Ovary (tissue), 9 donors: Measurements from ENCODE around the gene CADPS2. TPM values are rescaled to one million over a fixed set of nuclear protein-coding genes. Genes with fewer than 3 reads are reported as not detected.
"Not testable (repeated sequence)": the region's sequence is repeated elsewhere in the genome, so short reads cannot be mapped to it uniquely, and the experiment has no call there.

Experiments
- DNase-seq, 5 donors: peaks; one replicate each; pipeline ENCODE4 v3.0.0-alpha.2; 2019 to 2020
- H3K27ac ChIP-seq, 2 donors: fragments of 200-600 bp; one replicate each; pipeline versions ENCODE4 v1.5.1 to v1.8.0; 2019 to 2022
- H3K27me3 ChIP-seq: fragments of 200-600 bp; one replicate; pipeline ENCODE4 v1.8.0; 2022
- H3K36me3 ChIP-seq: fragments of 200-600 bp; sonication (generic); one replicate; pipeline ENCODE4 v1.5.1; 2019
- H3K4me1 ChIP-seq: one replicate; pipeline ENCODE4 v1.8.1; 2013; ENCODE audit warnings: mild to moderate bottlenecking, moderate library complexity; ENCODE audit not compliant: insufficient read depth
- H3K4me3 ChIP-seq: fragments of 200-600 bp; sonication (generic); one replicate; pipeline ENCODE4 v1.5.1; 2017
- H3K9me3 ChIP-seq, 2 donors: fragments of 200-600 bp in 1 of 2; sonication (generic) in 1 of 2; one replicate each; pipeline versions ENCODE4 v1.5.1 to v1.8.1; 2013 to 2019; ENCODE audit warnings: mild to moderate bottlenecking in 1 of 2, moderate library complexity in 1 of 2
- CTCF ChIP-seq, 3 donors: fragments of 450-650 bp in 2 of 3; fragments of 200-600 bp in 1 of 3; IDR thresholded peaks; one replicate each; pipeline versions ENCODE4 v1.5.1 to v1.8.0; 2016 to 2022; ENCODE audit warnings: antibody characterized with exemption in 3 of 3, mild to moderate bottlenecking in 1 of 3
- EP300 ChIP-seq: sonication (generic); formaldehyde crosslinking; IDR thresholded peaks from one replicate; pipeline ENCODE4 v1.6.1; 2017; ENCODE audit warnings: antibody characterized with exemption
- POLR2A ChIP-seq: fragments of 450-650 bp; IDR thresholded peaks from one replicate; pipeline ENCODE4 v1.6.1; 2017; ENCODE audit warnings: antibody characterized with exemption, mild to moderate bottlenecking, moderate library complexity
- WGBS, 3 donors: extraction: QIAGEN DNeasy Blood & Tissue Kit in 1 of 3; methylation state at CpG; one replicate each; pipeline versions ENCODE4 v1.1.5 to v1.1.7; 2013 to 2017; 5-methylcytosine and 5-hydroxymethylcytosine counted together
- intact Hi-C, 4 donors: fragments of 100-400 bp; cut with DNase I; formaldehyde crosslinking; loops; one replicate each; pipeline versions ENCODE4 v1.11.0 to v1.15.1; 2022 to 2023
- polyA plus RNA-seq, 2 donors: library from polyadenylated mRNA; stranded (reverse); fragments of 200-250 nt in 1 of 2; fragments of 350-450 nt in 1 of 2; fragmentation: Illumina TruSeq in 1 of 2; extraction: RNeasy Lipid Tissue Mini Kit (QIAGEN cat#74804) in 1 of 2; gene quantifications; one replicate each; pipeline ENCODE4 v1.2.3, GENCODE V29; 2013 to 2014
- total RNA-seq, 7 donors: library from RNA; depleted of rRNA in 2 of 7; stranded (reverse); fragments of >200 nt in 2 of 7; fragmentation: NEBNext Ultra II Directional in 3 of 7; extraction: Animal tissue kit (Norgen Biotek cat#: 25700) in 3 of 7; gene quantifications; one replicate each; pipeline versions ENCODE4 v1.1.0 to v1.2.4, GENCODE V29; 2016 to 2023
- donor health status: DM: no; HTN: no; CAD: no; lungs with moderate emphysema.
- donor health status: DM: no; HTN: no; CAD: no.
- donor health status: Bipolar disorder and iron deficiency.
- donor health status: DM: yes; HTN: yes; CAD: no.
- donor health status: DM: no; HTN: no; CAD: no.
- donor health status: DM: yes; HTN: yes; CAD: no.

The CADPS2 gene
- total and polyA plus RNA-seq, 9 donors = 10.1 to 26.7 (median 16.6) TPM

- Histone ChIP-seq H3K36me3 (no peaks in the 10 kb centered on the region), H3K9me3 (no peaks in the 10 kb centered on the region), H3K27ac (no peak overlapping the region), H3K4me1 (no peaks in the 10 kb centered on the region), H3K4me3 (no peak overlapping the region), H3K27me3 (no peaks in the 10 kb centered on the region)
- intact Hi-C loops = no loop called here
- TF ChIP-seq POLR2A (no peak), CTCF (IDR thresholded peaks at IDR 0.05) (no peak), EP300 (no peak)
- no peak for DNase-seq
- 73 to 79% (median 77%) methylated on average over 4 of the region's 4 CpGs for WGBS, 3 donors
These were observed 233.4 kb downstream of the CADPS2 start for GRCh38 chr7:122652876-122653275.

GRCh38 chr7:122651451-122651850, 234.8 kb downstream of the CADPS2 start:
- no peaks in the 10 kb centered on the region for H3K27me3 ChIP-seq
- H3K36me3 ChIP-seq = no peaks in the 10 kb centered on the region
- no peak for DNase-seq
- TF ChIP-seq CTCF (IDR thresholded peaks at IDR 0.05) = no peak
- no peak for TF ChIP-seq EP300
- TF ChIP-seq POLR2A = no peak
- H3K27ac ChIP-seq = no peak overlapping the region
- intact Hi-C loops = no loop called here
- H3K9me3 ChIP-seq = no peaks in the 10 kb centered on the region
- H3K4me1 ChIP-seq = no peaks in the 10 kb centered on the region
- 18 to 25% (median 23%) methylated on average over 2 of the region's 2 CpGs for WGBS, 3 donors
- H3K4me3 ChIP-seq = no peak overlapping the region

GRCh38 chr7:122643250-122643649, 243.0 kb downstream of the CADPS2 start:
- DNase-seq = no peak
- H3K27me3 ChIP-seq = no peaks in the 10 kb centered on the region
- no peaks in the 10 kb centered on the region for H3K9me3 ChIP-seq
- no peak overlapping the region for H3K4me3 ChIP-seq
- H3K27ac ChIP-seq = no peak overlapping the region
- WGBS, 3 donors = 73 to 86% (median 83%) methylated on average over 1 of the region's 1 CpG
- TF ChIP-seq CTCF (IDR thresholded peaks at IDR 0.05) (no peak), EP300 (no peak), POLR2A (no peak)
- H3K4me1 ChIP-seq = no peaks in the 10 kb centered on the region
- intact Hi-C loops = no loop called here
- no peaks in the 10 kb centered on the region for H3K36me3 ChIP-seq

- no peak overlapping the region for H3K4me3 ChIP-seq
- 81 to 97% (median 97%) methylated on average over 2 of the region's 2 CpGs for WGBS, 3 donors
- H3K27me3 ChIP-seq = no peaks in the 10 kb centered on the region
- DNase-seq = no peak
- H3K27ac ChIP-seq = no peak overlapping the region
- TF ChIP-seq POLR2A = no peak
- TF ChIP-seq CTCF (IDR thresholded peaks at IDR 0.05) = no peak
- TF ChIP-seq EP300 = no peak
- no peaks in the 10 kb centered on the region for H3K4me1 ChIP-seq
- H3K9me3 ChIP-seq = no peaks in the 10 kb centered on the region
- H3K36me3 ChIP-seq = no peaks in the 10 kb centered on the region
- intact Hi-C loops = no loop called here
These were observed 247.8 kb downstream of the CADPS2 start for GRCh38 chr7:122638459-122638858.

GRCh38 chr7:122637784-122638183, 248.5 kb downstream of the CADPS2 start:
- no peaks in the 10 kb centered on the region for H3K36me3 ChIP-seq
- no peak overlapping the region for H3K27ac ChIP-seq
- DNase-seq = no peak
- no peak overlapping the region for H3K4me3 ChIP-seq
- no peaks in the 10 kb centered on the region for H3K4me1 ChIP-seq
- H3K27me3 ChIP-seq = no peaks in the 10 kb centered on the region
- no peaks in the 10 kb centered on the region for H3K9me3 ChIP-seq
- no peak for TF ChIP-seq CTCF (IDR thresholded peaks at IDR 0.05)
- TF ChIP-seq EP300 = no peak
- TF ChIP-seq POLR2A = no peak
- intact Hi-C loops = no loop called here
- 96 to 100% (median 97%) methylated on average over 2 of the region's 2 CpGs for WGBS, 3 donors

- H3K4me3 ChIP-seq, H3K9me3 ChIP-seq, H3K27ac ChIP-seq, DNase-seq, H3K4me1 ChIP-seq, H3K27me3 ChIP-seq, intact Hi-C loops, H3K36me3 ChIP-seq: not testable (repeated sequence)
- 96 to 98% (median 97%) methylated on average over 2 of the region's 2 CpGs for WGBS, 3 donors
These were observed 250.8 kb downstream of the CADPS2 start for GRCh38 chr7:122635481-122635880.
